Neuronal stem cell (in vitro differentiated cells): ENCODE measurements around the gene CLEC18A.
A peak's percentile ranks its signal among the peaks of the same experiment; 100 is the strongest.
"Not testable (repeated sequence)": the region's sequence is repeated elsewhere in the genome, so short reads cannot be mapped to it uniquely, and the experiment has no call there.

ENCODE experiments used
- DNase-seq: peaks from one replicate; pipeline ENCODE4 v3.0.0-alpha.2; 2013; ENCODE audit warnings: low spot score
- H2AFZ ChIP-seq: one replicate; pipeline ENCODE4 v1.6.1; 2013; ENCODE audit warnings: mild to moderate bottlenecking, low read length, inconsistent platforms
- H2AK5ac ChIP-seq: 2 replicates; pipeline ENCODE4 v1.6.1; 2013; ENCODE audit warnings: low read depth, mild to moderate bottlenecking, inconsistent platforms, low read length, moderate library complexity, mixed read lengths
- H2BK120ac ChIP-seq: 2 replicates; pipeline ENCODE4 v1.6.1; 2013; ENCODE audit warnings: low read depth, mild to moderate bottlenecking, inconsistent platforms, low read length, moderate library complexity, mixed read lengths
- H2BK12ac ChIP-seq: one replicate; pipeline ENCODE4 v1.6.1; 2013; ENCODE audit warnings: low read length, inconsistent platforms
- H2BK15ac ChIP-seq: 2 replicates; pipeline ENCODE4 v1.6.1; 2013; ENCODE audit warnings: mild to moderate bottlenecking, low read length, inconsistent platforms, mixed read lengths
- H2BK5ac ChIP-seq: one replicate; pipeline ENCODE4 v1.6.1; 2013; ENCODE audit warnings: inconsistent platforms, mild to moderate bottlenecking, low read length, moderate library complexity
- H3K14ac ChIP-seq: one replicate; pipeline ENCODE4 v1.6.1; 2013; ENCODE audit warnings: low read length, inconsistent platforms
- H3K18ac ChIP-seq: 2 replicates; pipeline ENCODE4 v1.6.1; 2013; ENCODE audit warnings: low read length, inconsistent platforms
- H3K23ac ChIP-seq: 2 replicates; pipeline ENCODE4 v1.6.1; 2013; ENCODE audit warnings: low read depth, mild to moderate bottlenecking, mixed read lengths, low read length, inconsistent platforms; ENCODE audit not compliant: poor library complexity
- H3K27ac ChIP-seq: replicated peaks from 3 replicates; pipeline ENCODE4 v1.5.1; 2013; ENCODE audit warnings: low read length, inconsistent platforms
- H3K27me3 ChIP-seq, 3 experiments: 2 replicates each; pipeline ENCODE4 v1.6.1; 2013; ENCODE audit warnings: low read length in 3 of 3, mild to moderate bottlenecking in 2 of 3, inconsistent platforms in 1 of 3, low read depth in 1 of 3, mixed read lengths in 1 of 3, moderate library complexity in 1 of 3; ENCODE audit not compliant: control insufficient read depth in 3 of 3, insufficient read depth in 3 of 3
- H3K36me3 ChIP-seq, 2 donors: replicated peaks in 1 of 2; 2 replicates each; pipeline ENCODE4 v1.6.1; 2013; ENCODE audit warnings: low read length in 2 of 2; ENCODE audit not compliant: control insufficient read depth in 2 of 2, insufficient read depth in 2 of 2
- H3K4ac ChIP-seq: 2 replicates; pipeline ENCODE4 v1.6.1; 2013; ENCODE audit warnings: inconsistent platforms, mild to moderate bottlenecking, low read length, moderate library complexity
- H3K4me1 ChIP-seq, 2 donors: 1 replicate in 1 of 2; 2 replicates in 1 of 2; pipeline ENCODE4 v1.6.1; 2013; ENCODE audit warnings: low read length in 2 of 2, low read depth in 1 of 2; ENCODE audit not compliant: control insufficient read depth in 2 of 2, insufficient read depth in 1 of 2
- H3K4me2 ChIP-seq: one replicate; pipeline ENCODE4 v1.6.1; 2013; ENCODE audit warnings: mild to moderate bottlenecking, low read length, inconsistent platforms; ENCODE audit not compliant: insufficient read depth, poor library complexity, severe bottlenecking
- H3K4me3 ChIP-seq, 2 donors: 2 replicates each; pipeline ENCODE4 v1.5.1; 2013; ENCODE audit warnings: low read length in 2 of 2, mild to moderate bottlenecking in 2 of 2, inconsistent platforms in 1 of 2, moderate library complexity in 1 of 2
- H3K79me1 ChIP-seq: one replicate; pipeline ENCODE4 v1.6.1; 2013; ENCODE audit warnings: low read depth, mild to moderate bottlenecking, inconsistent platforms, low read length, moderate library complexity
- H3K9ac ChIP-seq: one replicate; pipeline ENCODE4 v1.6.1; 2013; ENCODE audit warnings: mild to moderate bottlenecking, low read depth, low read length, inconsistent platforms; ENCODE audit not compliant: poor library complexity
- H3K9me3 ChIP-seq, 2 donors: replicated peaks in 1 of 2; 2 replicates each; pipeline versions ENCODE3 to v1.6.1; 2013; ENCODE audit warnings: low read length in 2 of 2, mild to moderate bottlenecking in 2 of 2, inconsistent platforms in 1 of 2, low read depth in 1 of 2, mixed read lengths in 1 of 2, moderate library complexity in 1 of 2; ENCODE audit not compliant: control insufficient read depth in 2 of 2, insufficient read depth in 1 of 2
- H4K8ac ChIP-seq: one replicate; pipeline ENCODE4 v1.6.1; 2013; ENCODE audit warnings: low read depth, mild to moderate bottlenecking, inconsistent platforms, low read length, moderate library complexity
- H4K91ac ChIP-seq: one replicate; pipeline ENCODE4 v1.6.1; 2013; ENCODE audit warnings: low read length, low read depth, mild to moderate bottlenecking, inconsistent platforms; ENCODE audit not compliant: poor library complexity
- WGBS, 2 donors: extraction: QIAGEN DNeasy Blood & Tissue Kit; methylation state at CpG; one replicate each; pipeline ENCODE4 v1.1.7; 2013; ENCODE audit warnings: missing lambda C conversion rate in 2 of 2, mixed read lengths in 1 of 2; ENCODE audit not compliant: insufficient read length in 2 of 2, insufficient replicate concordance in 1 of 2; ENCODE audit errors: extremely low coverage in 2 of 2; 5-methylcytosine and 5-hydroxymethylcytosine counted together

Gene CLEC18A

GRCh38 chr16:69965661-69966054 is 14.5 kb downstream of the CLEC18A start:
- H2AFZ ChIP-seq, H3K18ac ChIP-seq, H3K9me3 ChIP-seq, H3K4ac ChIP-seq, DNase-seq, H4K8ac ChIP-seq, H2BK12ac ChIP-seq, H2BK120ac ChIP-seq, H3K27me3 ChIP-seq, H3K79me1 ChIP-seq, H2AK5ac ChIP-seq, H2BK5ac ChIP-seq, H3K9ac ChIP-seq, H3K14ac ChIP-seq, H3K36me3 ChIP-seq, H3K23ac ChIP-seq, H3K4me3 ChIP-seq, H2BK15ac ChIP-seq, H3K27ac ChIP-seq, H4K91ac ChIP-seq, H3K4me1 ChIP-seq: not testable (repeated sequence)
- no CpG with 5 or more reads among the region's 24 CpGs for WGBS, 2 donors
- H3K4me2 ChIP-seq = peak overlapping the region; percentile 18

- not testable (repeated sequence) for H2BK15ac ChIP-seq, H3K79me1 ChIP-seq, H3K14ac ChIP-seq, H2AFZ ChIP-seq, H3K18ac ChIP-seq, H4K91ac ChIP-seq, H3K4me2 ChIP-seq, H2BK120ac ChIP-seq, H3K27me3 ChIP-seq, H3K9me3 ChIP-seq, H3K36me3 ChIP-seq, H3K27ac ChIP-seq, H3K9ac ChIP-seq, H2BK5ac ChIP-seq, H2BK12ac ChIP-seq, H3K4me3 ChIP-seq, H3K23ac ChIP-seq, H3K4me1 ChIP-seq, H2AK5ac ChIP-seq, DNase-seq, H4K8ac ChIP-seq, H3K4ac ChIP-seq
- WGBS, 2 donors = no CpG with 5 or more reads among the region's 5 CpGs
Observed at GRCh38 chr16:69967688-69968087, 16.6 kb downstream of the CLEC18A start.

GRCh38 chr16:69968125-69968524 is 17.0 kb downstream of the CLEC18A start:
- H3K14ac ChIP-seq, H3K9me3 ChIP-seq, H2BK15ac ChIP-seq, H2BK120ac ChIP-seq, H4K91ac ChIP-seq, H4K8ac ChIP-seq, DNase-seq, H3K4me1 ChIP-seq, H3K18ac ChIP-seq, H2BK12ac ChIP-seq, H3K4ac ChIP-seq, H2AFZ ChIP-seq, H3K23ac ChIP-seq, H3K4me2 ChIP-seq, H3K36me3 ChIP-seq, H2BK5ac ChIP-seq, H3K27me3 ChIP-seq, H3K4me3 ChIP-seq, H3K9ac ChIP-seq, H3K27ac ChIP-seq, H2AK5ac ChIP-seq, H3K79me1 ChIP-seq: not testable (repeated sequence)
- WGBS, 2 donors = no CpG with 5 or more reads among the region's 10 CpGs

- H3K79me1 ChIP-seq, H3K27ac ChIP-seq, H3K4me1 ChIP-seq, H2BK12ac ChIP-seq, H2BK15ac ChIP-seq, H4K91ac ChIP-seq, H3K23ac ChIP-seq, DNase-seq, H2BK5ac ChIP-seq, H3K9ac ChIP-seq, H3K4me2 ChIP-seq, H3K4me3 ChIP-seq, H3K18ac ChIP-seq, H3K36me3 ChIP-seq, H2AFZ ChIP-seq, H4K8ac ChIP-seq, H2AK5ac ChIP-seq, H2BK120ac ChIP-seq, H3K9me3 ChIP-seq, H3K14ac ChIP-seq, H3K27me3 ChIP-seq, H3K4ac ChIP-seq: not testable (repeated sequence)
- WGBS, 2 donors = no CpG with 5 or more reads among the region's 4 CpGs
Observed at GRCh38 chr16:69969657-69970056, 18.5 kb downstream of the CLEC18A start.
